HepG2 (cell line): ENCODE measurements around the gene ZCCHC17. TPM values are rescaled to one million over a fixed set of nuclear protein-coding genes. Genes with fewer than 3 reads are reported as not detected.

Experiments
- AGO1 ChIP-seq: fragments of 200-400 bp; formaldehyde crosslinking; IDR thresholded peaks from 2 replicates; pipeline ENCODE4 v1.6.1; 2017; ENCODE audit warnings: mild to moderate bottlenecking, low read depth, low read length, moderate library complexity; ENCODE audit not compliant: poor library complexity, severe bottlenecking
- AGO2 ChIP-seq: fragments of 200-400 bp; formaldehyde crosslinking; optimal IDR thresholded peaks from 2 replicates; pipeline ENCODE3; 2017; ENCODE audit warnings: mild to moderate bottlenecking, low read depth, low read length, moderate library complexity
- ARID5B ChIP-seq: IDR thresholded peaks from 2 replicates; pipeline ENCODE4 v1.4.0; 2020; ENCODE audit warnings: mild to moderate bottlenecking, missing genetic modification reagents
- DRAP1 ChIP-seq: IDR thresholded peaks from 2 replicates; pipeline ENCODE4 v1.6.1; 2016; ENCODE audit warnings: missing genetic modification reagents, missing compliant biosample characterization
- GLMP ChIP-seq: sonication (generic); formaldehyde crosslinking; IDR thresholded peaks from 2 replicates; pipeline ENCODE4 v1.9.0; 2021; ENCODE audit warnings: missing genetic modification reagents, mild to moderate bottlenecking, borderline replicate concordance
- MAZ ChIP-seq, 2 experiments: sonication (generic) in 1 of 2; formaldehyde crosslinking in 1 of 2; IDR thresholded peaks; 2 replicates each; pipeline versions ENCODE4 v1.5.0 to v1.6.1; 2012 to 2020; ENCODE audit warnings: low read depth in 2 of 2, mild to moderate bottlenecking in 2 of 2, borderline replicate concordance in 1 of 2, improper control_type of control experiment in 1 of 2, low read length in 1 of 2, missing genetic modification reagents in 1 of 2, moderate library complexity in 1 of 2
- NFATC3 ChIP-seq: sonication (generic); formaldehyde crosslinking; IDR thresholded peaks from 2 replicates; pipeline ENCODE4 v1.5.1; 2020; ENCODE audit warnings: mild to moderate bottlenecking, missing genetic modification reagents
- RAD51 ChIP-seq: fragments of 450-650 bp; IDR thresholded peaks from 2 replicates; pipeline ENCODE4 v1.6.1; 2016; ENCODE audit warnings: borderline replicate concordance
- SIN3A ChIP-seq: IDR thresholded peaks from 2 replicates; pipeline ENCODE4 v1.6.1; 2011; ENCODE audit warnings: low read depth, mild to moderate bottlenecking, control low read depth, low read length, borderline replicate concordance
- SIN3B ChIP-seq: fragments of 150-350 bp; IDR thresholded peaks from 2 replicates; pipeline ENCODE4 v1.6.1; 2014; ENCODE audit warnings: low read length
- SP2 ChIP-seq: sonication (generic); formaldehyde crosslinking; IDR thresholded peaks from 2 replicates; pipeline ENCODE4 v1.5.1; 2020; ENCODE audit warnings: mild to moderate bottlenecking, missing genetic modification reagents
- TBX2 ChIP-seq: sonication (generic); formaldehyde crosslinking; IDR thresholded peaks from 2 replicates; pipeline ENCODE4 v1.5.0; 2020; ENCODE audit warnings: missing genetic modification reagents, mild to moderate bottlenecking, borderline replicate concordance
- ZBTB25 ChIP-seq: IDR thresholded peaks from 2 replicates; pipeline ENCODE4 v1.6.1; 2018; ENCODE audit warnings: missing genetic modification reagents
- ZC3H13 ChIP-seq: sonication (generic); formaldehyde crosslinking; IDR thresholded peaks from 2 replicates; pipeline ENCODE4 v1.8.1; 2023; ENCODE audit warnings: mild to moderate bottlenecking, missing genetic modification reagents, moderate library complexity
- ZNF616 ChIP-seq: sonication (generic); formaldehyde crosslinking; IDR thresholded peaks from 2 replicates; pipeline ENCODE4 v1.5.0; 2020; ENCODE audit warnings: low read depth, mild to moderate bottlenecking, missing genetic modification reagents
- ZNF770 ChIP-seq: sonication (generic); formaldehyde crosslinking; IDR thresholded peaks from 2 replicates; pipeline ENCODE4 v1.5.0; 2020; ENCODE audit warnings: mild to moderate bottlenecking, missing genetic modification reagents
- polyA plus RNA-seq, 8 experiments: library from polyadenylated mRNA; depleted of rRNA in 3 of 8; stranded (reverse) in 7 of 8; unstranded in 1 of 8; fragments of >200 nt; fragmentation: Illumina TruSeq in 4 of 8; extraction: Trizol in 4 of 8; gene quantifications; 2 replicates each; pipeline versions ENCODE4 v1.2.1 to v1.2.3, GENCODE V29; 2011 to 2016; ENCODE audit warnings: low read depth in 4 of 8, missing spikeins in 1 of 8, mixed read lengths in 1 of 8; ENCODE audit not compliant: insufficient read depth in 1 of 8
- total RNA-seq, 5 experiments: library from RNA; depleted of rRNA; stranded (reverse); fragments of >200 nt; fragmentation: Illumina TruSeq; extraction: Trizol; gene quantifications; 2 replicates each; pipeline ENCODE4 v1.2.3, GENCODE V29; 2016; ENCODE audit warnings: low read depth in 1 of 5
- TF ChIP-seq, protein P1 (sequence below): sonication (generic); formaldehyde crosslinking; IDR thresholded peaks from 2 replicates; pipeline ENCODE4 v1.5.0; 2020; ENCODE audit warnings: missing genetic modification reagents

Gene ZCCHC17
- total and polyA plus RNA-seq, 2 of the 13 experiments (the other 11 are each of a cell fraction or from before 2014, with no cell fraction given): 20.5 to 53.0 TPM

- no peak for TF ChIP-seq MAZ (IDR thresholded peaks at IDR 0.05; ENCODE audit: borderline replicate concordance, low read depth, low read length)
- TF ChIP-seq MAZ (CRISPR knock-in tag; IDR thresholded peaks at IDR 0.05; ENCODE audit: low read depth): peak; percentile 68
- 0 out of 2 replicates have a peak, but pooled peaks have one; percentile 29 for TF ChIP-seq NFATC3
- TF ChIP-seq GLMP (CRISPR knock-in tag): no peak; the same call in 1 of the 2 replicates
- no peak for TF ChIP-seq ZBTB25 (CRISPR knock-in tag)
- TF ChIP-seq AGO1: peak; percentile 20
- TF ChIP-seq SIN3B: peak; percentile 24; the same call in 1 of the 2 replicates
- TF ChIP-seq AGO2: peak; percentile 21
- TF ChIP-seq SIN3A: peak; percentile 79; the same call in 1 of the 2 replicates
- peak; percentile 32; the same call in 1 of the 2 replicates for TF ChIP-seq ARID5B (CRISPR knock-in tag)
- TF ChIP-seq ZC3H13: 0 out of 2 replicates have a peak, but pooled peaks have one; percentile 45
- TF ChIP-seq, protein P1, sequence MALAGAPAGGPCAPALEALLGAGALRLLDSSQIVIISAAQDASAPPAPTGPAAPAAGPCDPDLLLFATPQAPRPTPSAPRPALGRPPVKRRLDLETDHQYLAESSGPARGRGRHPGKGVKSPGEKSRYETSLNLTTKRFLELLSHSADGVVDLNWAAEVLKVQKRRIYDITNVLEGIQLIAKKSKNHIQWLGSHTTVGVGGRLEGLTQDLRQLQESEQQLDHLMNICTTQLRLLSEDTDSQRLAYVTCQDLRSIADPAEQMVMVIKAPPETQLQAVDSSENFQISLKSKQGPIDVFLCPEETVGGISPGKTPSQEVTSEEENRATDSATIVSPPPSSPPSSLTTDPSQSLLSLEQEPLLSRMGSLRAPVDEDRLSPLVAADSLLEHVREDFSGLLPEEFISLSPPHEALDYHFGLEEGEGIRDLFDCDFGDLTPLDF (CRISPR knock-in tag): peak; percentile 76
- TF ChIP-seq TBX2 (CRISPR knock-in tag): peak; percentile 39; the same call in 1 of the 2 replicates
- 0 out of 2 replicates have a peak, but pooled peaks have one; percentile 30 for TF ChIP-seq ZNF616
- TF ChIP-seq ZNF770: peak; percentile 53
- peak; percentile 88 for TF ChIP-seq SP2 (CRISPR knock-in tag)
- TF ChIP-seq RAD51: no peak
- peak; percentile 81 for TF ChIP-seq DRAP1 (CRISPR knock-in tag)
Measured at GRCh38 chr1:31296486-31297276, at the start of gene ZCCHC17, which contains the start of gene SNRNP40 (continued).
